ENCODE data around the gene SSRP1. TPM values are rescaled to one million over a fixed set of nuclear protein-coding genes. Genes with fewer than 3 reads are reported as not detected.
"Not testable (repeated sequence)": the region's sequence is repeated elsewhere in the genome, so short reads cannot be mapped to it uniquely, and the experiment has no call there.

SSRP1 gene
- polyA plus RNA-seq, 1 donor: 94.7 TPM

DNA sequence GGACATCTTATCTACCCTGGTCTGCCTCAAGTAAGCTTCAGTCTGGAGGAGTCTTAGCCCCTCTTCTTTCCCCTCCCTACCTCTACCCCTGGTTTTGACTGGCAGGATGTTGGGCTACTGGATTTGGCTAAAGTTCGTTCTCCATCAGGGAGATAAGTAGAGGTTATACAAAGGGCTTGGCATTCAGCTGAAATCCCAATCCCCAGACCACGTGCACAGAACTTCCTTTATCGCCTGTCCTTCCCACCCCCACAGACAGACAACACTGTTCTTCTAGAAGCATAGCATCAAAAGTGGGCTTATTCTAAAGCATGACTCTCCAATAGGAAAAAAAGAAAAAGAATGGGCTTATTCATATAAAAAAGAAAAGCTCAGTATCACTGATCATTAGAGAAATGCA lies 37.5 kb upstream of the SSRP1 start:
- WGBS (ENCODE audit: insufficient coverage, low lambda C conversion rate): 20% methylated on average over 1 of the region's 3 CpGs
- DNase-seq: no peak
- peaks cover 4% of the 10 kb centered on the region for H3K27me3 ChIP-seq (ENCODE audit: control insufficient read depth, insufficient read depth, low read length)
- no peaks in the 10 kb centered on the region for H3K4me1 ChIP-seq (ENCODE audit: control insufficient read depth, insufficient read depth, low read length)
- H3K36me3 ChIP-seq (ENCODE audit: control insufficient read depth, insufficient read depth, low read length): no peaks in the 10 kb centered on the region
- no peaks in the 10 kb centered on the region for H3K9me3 ChIP-seq (ENCODE audit: control insufficient read depth, low read depth, low read length)
- no peak overlapping the region for H3K4me3 ChIP-seq (ENCODE audit: low read length)
- H3K27ac ChIP-seq (ENCODE audit: low read length): no peak overlapping the region

DNA sequence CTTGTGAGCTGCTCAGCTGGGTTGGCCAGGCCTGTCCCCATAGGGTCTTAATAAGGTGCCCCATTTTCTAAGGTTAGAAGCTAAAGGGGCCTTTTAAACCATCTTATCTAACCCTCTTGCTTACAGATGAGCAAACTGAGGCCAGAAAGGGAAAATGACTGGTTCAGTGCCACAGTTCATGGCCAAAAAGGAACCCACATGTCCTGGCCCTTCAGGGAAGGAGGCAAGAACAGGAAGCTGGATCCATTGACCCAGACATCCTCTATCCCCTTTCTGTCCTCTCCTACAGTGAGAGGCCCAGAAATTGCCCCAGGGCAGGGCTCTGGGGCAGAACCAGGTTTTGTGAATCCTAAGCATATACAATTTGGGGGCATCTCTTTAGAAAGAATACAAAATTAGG lies 35.2 kb upstream of the SSRP1 start:
- Histone ChIP-seq H3K4me1 (ENCODE audit: control insufficient read depth, insufficient read depth, low read length) (no peaks in the 10 kb centered on the region), H3K27ac (ENCODE audit: low read length) (no peak overlapping the region), H3K9me3 (ENCODE audit: control insufficient read depth, low read depth, low read length) (no peaks in the 10 kb centered on the region), H3K36me3 (ENCODE audit: control insufficient read depth, insufficient read depth, low read length) (no peaks in the 10 kb centered on the region), H3K27me3 (ENCODE audit: control insufficient read depth, insufficient read depth, low read length) (peaks cover 4% of the 10 kb centered on the region), H3K4me3 (ENCODE audit: low read length) (no peak overlapping the region)
- no peak for DNase-seq

DNA sequence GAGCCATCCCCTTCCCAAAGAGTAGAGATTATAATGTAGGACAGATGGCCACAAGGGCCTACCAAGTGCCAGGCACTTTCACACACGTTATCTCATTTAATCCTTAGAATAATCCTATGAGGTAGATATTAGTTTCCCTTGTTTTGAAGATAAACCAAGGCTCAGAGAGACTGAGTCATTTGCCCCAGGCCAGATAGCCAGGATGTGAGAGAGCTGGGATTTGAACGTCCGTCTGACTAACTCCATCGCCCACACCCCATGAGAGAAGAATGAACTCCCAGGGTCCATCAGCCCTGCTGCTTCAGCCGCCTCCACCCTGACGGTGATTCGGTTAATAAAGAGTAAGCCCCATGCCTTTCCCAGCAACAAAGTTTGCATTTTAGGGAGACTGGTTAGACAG lies 34.6 kb upstream of the SSRP1 start:
- no CpG with 5 or more reads among the region's 7 CpGs for WGBS (ENCODE audit: insufficient coverage, low lambda C conversion rate)
- DNase-seq: no peak
- H3K27me3 ChIP-seq (ENCODE audit: control insufficient read depth, insufficient read depth, low read length): peaks cover 4% of the 10 kb centered on the region

DNA sequence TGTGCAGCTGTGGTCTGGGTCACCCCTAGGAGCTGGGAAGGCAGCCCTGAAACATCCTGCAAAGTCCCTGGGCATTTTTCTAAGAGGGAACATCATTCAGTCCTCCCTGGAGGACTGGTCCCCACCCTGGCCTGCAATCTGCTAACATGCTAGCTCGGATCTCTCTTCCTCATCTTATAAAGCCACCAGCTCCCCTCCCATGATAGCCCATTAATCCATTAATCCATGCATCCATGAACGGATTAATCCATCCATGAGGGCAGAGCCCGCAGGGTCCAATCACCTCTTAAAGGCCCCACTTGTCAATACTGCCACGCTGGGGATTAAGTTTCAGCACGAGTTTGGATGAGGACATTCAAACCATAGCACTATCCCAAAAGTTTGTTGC lies 33.1 kb upstream of the SSRP1 start:
- H3K27me3 ChIP-seq (ENCODE audit: control insufficient read depth, insufficient read depth, low read length): peaks cover 7% of the 10 kb centered on the region
- no peaks in the 10 kb centered on the region for H3K9me3 ChIP-seq (ENCODE audit: control insufficient read depth, low read depth, low read length)
- no peak overlapping the region for H3K27ac ChIP-seq (ENCODE audit: low read length)
- WGBS (ENCODE audit: insufficient coverage, low lambda C conversion rate): no CpG with 5 or more reads among the region's 5 CpGs
- DNase-seq: no peak
- no peaks in the 10 kb centered on the region for H3K36me3 ChIP-seq (ENCODE audit: control insufficient read depth, insufficient read depth, low read length)
- no peaks in the 10 kb centered on the region for H3K4me1 ChIP-seq (ENCODE audit: control insufficient read depth, insufficient read depth, low read length)
- no peak overlapping the region for H3K4me3 ChIP-seq (ENCODE audit: low read length)

More for the DNA sequence above, 34.6 kb upstream of the SSRP1 start:
- Histone ChIP-seq H3K4me3 (ENCODE audit: low read length) (no peak overlapping the region), H3K4me1 (ENCODE audit: control insufficient read depth, insufficient read depth, low read length) (no peaks in the 10 kb centered on the region), H3K27ac (ENCODE audit: low read length) (no peak overlapping the region), H3K9me3 (ENCODE audit: control insufficient read depth, low read depth, low read length) (no peaks in the 10 kb centered on the region), H3K36me3 (ENCODE audit: control insufficient read depth, insufficient read depth, low read length) (no peaks in the 10 kb centered on the region)

DNA sequence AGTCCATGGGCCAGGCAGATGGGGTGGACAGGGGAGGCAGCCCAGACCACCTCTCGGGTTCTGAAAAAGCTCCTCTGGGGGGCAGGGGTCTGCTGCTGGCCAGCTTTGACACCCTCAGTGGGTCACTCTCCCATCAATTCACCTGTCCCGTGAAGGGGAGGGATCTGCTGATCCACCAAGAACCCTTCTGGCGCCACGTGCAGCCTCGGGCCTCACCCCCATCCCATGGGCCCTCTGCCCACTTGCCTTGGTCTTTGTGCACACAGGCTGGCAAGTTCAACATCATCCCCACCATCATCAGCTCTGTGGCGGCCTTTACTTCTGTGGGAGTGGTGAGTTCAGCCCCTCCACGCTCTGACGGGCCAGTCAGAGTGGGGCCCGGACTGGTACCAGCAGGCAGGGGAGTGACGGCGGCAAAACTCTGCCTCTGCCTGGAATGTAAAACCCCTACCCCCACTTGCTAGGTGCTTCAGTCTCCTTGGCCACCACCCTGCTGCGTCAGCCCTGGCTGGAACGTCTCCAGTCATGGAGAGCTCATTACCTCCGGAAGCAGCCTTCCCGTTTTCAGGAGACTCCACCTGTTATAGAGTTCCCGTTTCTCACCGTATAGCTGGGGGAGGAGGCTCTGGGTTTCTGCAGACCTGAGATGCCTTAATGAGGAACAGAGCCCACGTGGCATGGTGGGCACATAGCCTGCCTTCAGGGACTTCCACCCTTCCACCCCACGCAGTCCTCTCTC lies 32.6 kb upstream of the SSRP1 start:
- Histone ChIP-seq H3K4me1 (ENCODE audit: control insufficient read depth, insufficient read depth, low read length) (no peaks in the 10 kb centered on the region), H3K9me3 (ENCODE audit: control insufficient read depth, low read depth, low read length) (no peaks in the 10 kb centered on the region), H3K36me3 (ENCODE audit: control insufficient read depth, insufficient read depth, low read length) (no peaks in the 10 kb centered on the region), H3K27me3 (ENCODE audit: control insufficient read depth, insufficient read depth, low read length) (peaks cover 11% of the 10 kb centered on the region), H3K27ac (ENCODE audit: low read length) (no peak overlapping the region), H3K4me3 (ENCODE audit: low read length) (no peak overlapping the region)
- no peak for DNase-seq
- WGBS (ENCODE audit: insufficient coverage, low lambda C conversion rate): no CpG with 5 or more reads among the region's 19 CpGs

DNA sequence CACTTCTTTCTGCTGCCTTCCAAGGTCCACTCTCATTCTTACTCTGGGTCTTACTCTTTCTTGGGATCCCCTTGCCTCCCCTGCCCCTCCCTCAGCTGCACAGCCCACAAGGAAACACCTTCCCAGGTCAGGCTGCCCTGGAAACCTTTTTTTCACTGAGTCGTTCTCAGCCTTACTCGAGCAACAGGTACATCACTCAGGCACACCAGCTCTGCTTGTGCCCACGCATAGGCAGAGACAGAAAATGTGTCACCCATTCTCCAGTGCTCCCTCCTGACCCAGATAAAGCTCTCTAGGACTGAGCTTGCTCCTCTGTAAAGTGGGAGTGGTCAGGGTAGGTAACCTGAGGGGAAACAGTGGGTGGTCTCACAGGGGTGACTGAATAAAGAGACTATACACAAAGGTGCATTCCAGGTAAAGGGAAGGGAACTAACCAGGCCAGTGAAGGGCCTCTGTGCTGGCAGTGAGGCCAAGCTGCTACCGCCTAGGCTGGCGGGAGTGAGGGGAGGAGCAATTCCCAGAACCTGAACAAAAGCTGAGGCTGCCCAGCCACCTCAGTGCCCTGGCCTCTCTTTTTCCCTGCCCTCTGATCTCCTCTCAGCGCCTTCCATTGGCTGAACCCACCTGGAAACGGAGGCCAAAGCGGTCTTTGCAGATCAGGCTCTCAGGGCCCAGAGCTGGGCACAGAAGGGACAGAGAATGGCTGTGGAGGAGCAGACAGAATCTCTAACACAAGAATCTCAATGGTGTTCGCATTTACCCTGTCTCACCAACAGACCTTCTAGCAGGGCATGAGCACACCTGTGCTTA lies 29.4 kb upstream of the SSRP1 start:
- no peak overlapping the region for H3K27ac ChIP-seq (ENCODE audit: low read length)
- no peak overlapping the region for H3K4me3 ChIP-seq (ENCODE audit: low read length)
- no peak for DNase-seq
- H3K9me3 ChIP-seq (ENCODE audit: control insufficient read depth, low read depth, low read length): no peaks in the 10 kb centered on the region
- 40% methylated on average over 1 of the region's 9 CpGs for WGBS (ENCODE audit: insufficient coverage, low lambda C conversion rate)
- H3K36me3 ChIP-seq (ENCODE audit: control insufficient read depth, insufficient read depth, low read length): no peaks in the 10 kb centered on the region
- no peaks in the 10 kb centered on the region for H3K4me1 ChIP-seq (ENCODE audit: control insufficient read depth, insufficient read depth, low read length)
- H3K27me3 ChIP-seq (ENCODE audit: control insufficient read depth, insufficient read depth, low read length): peaks cover 10% of the 10 kb centered on the region

DNA sequence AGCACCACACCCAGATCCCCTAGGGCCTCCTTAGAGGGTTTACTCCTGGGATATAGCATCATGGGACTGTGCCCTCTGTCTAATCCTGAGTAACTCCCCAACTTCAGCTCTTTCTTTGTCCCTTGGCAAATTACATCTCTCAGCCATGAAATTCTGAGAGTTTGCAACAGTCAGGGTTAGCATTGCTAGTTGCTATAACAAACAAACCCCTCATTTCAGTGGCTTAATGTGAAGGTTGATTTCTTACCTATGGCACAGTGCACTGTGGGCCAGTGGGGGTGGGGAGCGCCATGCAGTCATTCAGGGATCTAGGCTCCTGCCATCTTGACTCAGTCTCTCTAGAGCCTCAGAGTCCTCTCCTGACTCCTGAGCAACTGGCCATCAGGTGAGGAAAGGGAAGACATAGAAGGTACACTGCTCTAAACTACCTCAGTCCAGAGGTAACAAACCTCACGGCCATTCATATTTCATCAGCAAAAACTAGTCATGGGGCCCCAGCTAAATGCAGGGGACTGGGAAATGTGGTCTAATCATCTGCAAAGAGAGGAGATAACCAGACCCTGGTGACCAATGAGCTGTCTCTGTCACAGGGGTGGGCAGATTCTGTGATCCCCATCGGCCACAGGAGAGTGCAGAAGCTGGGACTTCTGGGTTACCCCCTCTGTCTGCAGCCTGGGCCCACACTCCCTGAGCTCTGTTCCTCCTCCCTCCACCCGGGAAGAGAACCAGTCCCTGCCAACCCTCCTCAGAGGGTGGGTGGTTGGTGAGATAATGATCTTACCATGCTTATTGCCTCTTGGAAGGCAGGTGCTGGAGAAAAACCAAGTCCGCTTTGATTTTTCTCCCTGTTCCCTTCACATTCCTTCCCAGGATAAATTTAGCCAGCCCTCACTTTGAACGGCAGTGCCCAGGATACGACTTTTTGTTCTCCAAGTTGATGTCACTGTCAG lies 27.7 kb upstream of the SSRP1 start:
- 80% methylated on average over 1 of the region's 7 CpGs for WGBS (ENCODE audit: insufficient coverage, low lambda C conversion rate)
- H3K9me3 ChIP-seq (ENCODE audit: control insufficient read depth, low read depth, low read length): no peaks in the 10 kb centered on the region
- no peaks in the 10 kb centered on the region for H3K36me3 ChIP-seq (ENCODE audit: control insufficient read depth, insufficient read depth, low read length)
- H3K4me1 ChIP-seq (ENCODE audit: control insufficient read depth, insufficient read depth, low read length): no peaks in the 10 kb centered on the region
- H3K4me3 ChIP-seq (ENCODE audit: low read length): no peak overlapping the region
- H3K27ac ChIP-seq (ENCODE audit: low read length): no peak overlapping the region
- H3K27me3 ChIP-seq (ENCODE audit: control insufficient read depth, insufficient read depth, low read length): peaks cover 10% of the 10 kb centered on the region
- DNase-seq: no peak

DNA sequence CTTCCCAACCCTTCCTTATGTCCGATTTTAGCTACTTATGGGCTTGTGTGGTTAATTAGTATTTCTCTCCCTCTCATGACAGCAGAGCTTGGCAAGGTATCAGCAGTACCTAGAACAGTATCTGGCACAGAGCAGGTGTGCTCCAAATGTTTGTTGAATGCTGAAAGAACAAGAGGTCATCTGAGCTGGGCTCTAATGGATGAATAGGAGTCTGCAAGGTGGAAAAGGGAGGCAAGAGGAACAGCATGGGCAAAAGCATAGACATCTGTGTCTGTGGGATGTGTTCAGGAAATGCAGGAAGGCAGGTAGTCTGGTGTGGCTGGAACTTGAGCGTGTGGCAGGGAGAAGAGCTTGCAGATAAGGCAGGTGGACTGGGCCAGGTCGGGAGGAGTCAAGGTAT lies 26.2 kb upstream of the SSRP1 start:
- Histone ChIP-seq H3K9me3 (ENCODE audit: control insufficient read depth, low read depth, low read length) (no peaks in the 10 kb centered on the region), H3K27ac (ENCODE audit: low read length) (no peak overlapping the region), H3K27me3 (ENCODE audit: control insufficient read depth, insufficient read depth, low read length) (peaks cover 10% of the 10 kb centered on the region), H3K36me3 (ENCODE audit: control insufficient read depth, insufficient read depth, low read length) (no peaks in the 10 kb centered on the region), H3K4me3 (ENCODE audit: low read length) (no peak overlapping the region), H3K4me1 (ENCODE audit: control insufficient read depth, insufficient read depth, low read length) (no peaks in the 10 kb centered on the region)
- DNase-seq: no peak
- no CpG with 5 or more reads among the region's 3 CpGs for WGBS (ENCODE audit: insufficient coverage, low lambda C conversion rate)

DNA sequence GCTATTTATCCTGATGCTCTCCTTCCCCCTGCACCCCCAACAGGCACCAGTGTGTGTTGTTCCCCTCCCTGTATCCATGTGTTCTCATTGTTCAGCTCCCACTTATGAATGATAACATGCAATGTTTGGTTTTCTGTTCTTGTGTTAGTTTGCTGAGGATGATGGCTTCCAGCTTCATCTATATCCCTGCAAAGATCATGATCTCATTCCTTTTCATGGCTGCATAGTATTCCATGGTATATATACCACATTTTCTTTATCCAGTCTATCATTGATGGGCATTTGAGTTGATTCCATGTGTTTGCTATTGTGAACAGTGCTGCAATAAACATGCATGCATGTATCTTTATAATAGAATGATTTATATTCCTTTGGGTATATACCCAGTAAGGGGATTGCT lies 25.7 kb upstream of the SSRP1 start:
- H3K36me3 ChIP-seq (ENCODE audit: control insufficient read depth, insufficient read depth, low read length); DNase-seq; H3K4me3 ChIP-seq (ENCODE audit: low read length); H3K9me3 ChIP-seq (ENCODE audit: control insufficient read depth, low read depth, low read length); H3K4me1 ChIP-seq (ENCODE audit: control insufficient read depth, insufficient read depth, low read length); H3K27me3 ChIP-seq (ENCODE audit: control insufficient read depth, insufficient read depth, low read length); H3K27ac ChIP-seq (ENCODE audit: low read length): not testable (repeated sequence)

DNA sequence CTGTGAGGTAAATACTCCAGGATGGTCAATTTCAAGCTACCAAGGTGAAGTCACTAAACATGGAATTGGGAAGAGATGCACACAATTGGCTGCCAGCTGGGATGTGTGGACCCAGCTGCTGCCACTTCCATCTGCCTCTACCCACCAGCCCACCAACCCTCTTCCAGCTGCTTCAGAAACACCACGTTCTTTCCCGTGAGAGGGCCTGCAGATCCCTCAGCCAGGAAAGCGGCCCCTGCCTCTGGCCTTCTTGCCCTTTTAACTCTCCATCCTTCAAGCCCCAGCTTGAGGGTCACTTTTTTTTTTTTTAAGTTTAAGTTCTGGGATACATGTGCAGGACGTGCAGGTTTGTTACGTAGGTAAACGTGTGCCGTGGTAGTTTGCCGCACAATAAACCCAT lies 25.3 kb upstream of the SSRP1 start:
- H3K9me3 ChIP-seq (ENCODE audit: control insufficient read depth, low read depth, low read length): no peaks in the 10 kb centered on the region
- H3K4me3 ChIP-seq (ENCODE audit: low read length): no peak overlapping the region
- no peaks in the 10 kb centered on the region for H3K36me3 ChIP-seq (ENCODE audit: control insufficient read depth, insufficient read depth, low read length)
- H3K27ac ChIP-seq (ENCODE audit: low read length): no peak overlapping the region
- no peak for DNase-seq
- WGBS (ENCODE audit: insufficient coverage, low lambda C conversion rate): no CpG with 5 or more reads among the region's 8 CpGs
- no peaks in the 10 kb centered on the region for H3K4me1 ChIP-seq (ENCODE audit: control insufficient read depth, insufficient read depth, low read length)
- H3K27me3 ChIP-seq (ENCODE audit: control insufficient read depth, insufficient read depth, low read length): peaks cover 10% of the 10 kb centered on the region
